Aorta (tissue), 5 donors: ENCODE results near the gene C17orf58. TPM values are rescaled to one million over a fixed set of nuclear protein-coding genes. Genes with fewer than 3 reads are reported as not detected.
"Not testable (repeated sequence)": the region's sequence is repeated elsewhere in the genome, so short reads cannot be mapped to it uniquely, and the experiment has no call there.

Experiments used
- ATAC-seq: fragments of 200-7000 bp; cut with Tn5 transposase; one replicate; pipeline ENCODE4 v1.9.1; 2022; ENCODE audit warnings: moderate library complexity; ENCODE audit not compliant: low FRiP score
- DNase-seq, 2 donors: peaks; one replicate each; pipeline ENCODE4 v3.0.0-alpha.2; 2020
- H3K27ac ChIP-seq, 2 donors: one replicate each; pipeline ENCODE4 v1.5.1; 2013; ENCODE audit warnings: low read length in 2 of 2, mild to moderate bottlenecking in 2 of 2, moderate library complexity in 2 of 2, control low read depth in 1 of 2, inconsistent platforms in 1 of 2, low read depth in 1 of 2
- H3K27me3 ChIP-seq, 2 donors: one replicate each; pipeline ENCODE4 v1.6.1; 2013; ENCODE audit warnings: control low read depth in 1 of 2, low read length in 1 of 2, mild to moderate bottlenecking in 1 of 2, moderate library complexity in 1 of 2; ENCODE audit not compliant: insufficient read depth in 2 of 2, control insufficient read depth in 1 of 2
- H3K36me3 ChIP-seq, 2 donors: one replicate each; pipeline ENCODE4 v1.6.1; 2013; ENCODE audit warnings: control low read depth in 1 of 2, low read length in 1 of 2, mild to moderate bottlenecking in 1 of 2; ENCODE audit not compliant: insufficient read depth in 2 of 2, control insufficient read depth in 1 of 2
- H3K4me1 ChIP-seq, 2 donors: one replicate each; pipeline ENCODE4 v1.6.1; 2013; ENCODE audit warnings: low read length in 2 of 2, control low read depth in 1 of 2, mild to moderate bottlenecking in 1 of 2, moderate library complexity in 1 of 2; ENCODE audit not compliant: insufficient read depth in 2 of 2, control insufficient read depth in 1 of 2
- H3K4me3 ChIP-seq, 2 donors: one replicate each; pipeline ENCODE4 v1.5.1; 2013; ENCODE audit warnings: low read length in 2 of 2, control low read depth in 1 of 2, mild to moderate bottlenecking in 1 of 2
- H3K9me3 ChIP-seq: one replicate; pipeline ENCODE4 v1.6.1; 2013; ENCODE audit warnings: mild to moderate bottlenecking, low read length; ENCODE audit not compliant: control insufficient read depth
- WGBS, 2 donors: extraction: QIAGEN DNeasy Blood & Tissue Kit; methylation state at CpG; one replicate each; pipeline ENCODE4 v1.1.7; 2013; 5-methylcytosine and 5-hydroxymethylcytosine counted together
- intact Hi-C, 2 donors: fragments of 100-400 bp; cut with DNase I; formaldehyde crosslinking; loops; one replicate each; pipeline versions ENCODE4 v1.14.2 to v1.15.0; 2022
- long read RNA-seq, 2 donors: library from polyadenylated mRNA; unstranded; transcript quantifications; one replicate each; pipeline ENCODE4 v2.0.0, GENCODE V29; 2020 to 2021
- polyA plus RNA-seq, 2 donors: library from polyadenylated mRNA; stranded (reverse); fragments of 200-250 nt; gene quantifications; one replicate each; pipeline ENCODE4 v1.2.3, GENCODE V29; 2013
- total RNA-seq, 2 donors: library from RNA; stranded (reverse); fragmentation: NEBNext Ultra II Directional; extraction: Animal tissue kit (Norgen Biotek cat#: 25700); gene quantifications; one replicate each; pipeline ENCODE4 v1.2.1, GENCODE V29; 2021
- donor health status: healthy with polysubstance abuse.
- donor health status: Bipolar disorder and iron deficiency.
- donor health status: DM: no; HTN: no; CAD: no.
- donor health status: DM: no; HTN: no; CAD: no.
- donor health status: DM: yes; HTN: yes; CAD: no.

Gene C17orf58
- 10 to 100 TPM in 1 of 2 donors, 1 to 10 TPM in 1; 5.2 to 15.8 TPM for total RNA-seq
- 10 to 100 TPM in 1 of 2 donors, 1 to 10 TPM in 1; 9.1 to 20.5 TPM for polyA plus RNA-seq
- long read RNA-seq, donor 1, transcript C17orf58-202 (3 exons, 1,082 nt), result major isoform, 5 of 12 reads
- long read RNA-seq, donor 1, partial matches to known transcripts, result 3 of 12 reads
- long read RNA-seq, donor 1, other reads (novel, unspliced or antisense), result 2 of 12 reads
- long read RNA-seq, donor 2, transcript C17orf58-203 (2 exons, 1,654 nt), result minor isoform, 6 of 19 reads
- long read RNA-seq, donor 2, transcript C17orf58-204 (4 exons, 2,065 nt), result major isoform, 7 of 19 reads
- long read RNA-seq, donor 2, partial matches to known transcripts, result 3 of 19 reads
- long read RNA-seq, donor 2, other reads (novel, unspliced or antisense), result 2 of 19 reads

GRCh38 chr17:67996301-67997171 lies at the start of gene C17orf58:
Gene C17orf58, minus strand, starts transcription at chr17:67996469. Its CDS starts 271 bp downstream, at chr17:67996198.
- ATAC-seq, DNase-seq, H3K36me3 ChIP-seq, H3K27ac ChIP-seq, H3K27me3 ChIP-seq, intact Hi-C loops, H3K9me3 ChIP-seq, H3K4me1 ChIP-seq: not testable (repeated sequence)
- 30 to 34% methylated on average over 25 of the region's 25 CpGs for WGBS, 2 donors
- H3K4me3 ChIP-seq, result peak within 1 kb of the TSS; percentile 36 to 52

- no peak overlapping the region for H3K27ac ChIP-seq
- WGBS, 2 donors, result 11 to 12% methylated on average over 11 of the region's 11 CpGs
- H3K36me3 ChIP-seq, result no peaks in the 10 kb centered on the region
- H3K27me3 ChIP-seq, result no peaks in the 10 kb centered on the region
- ATAC-seq (no peak), DNase-seq (no peak)
- H3K4me1 ChIP-seq, result peaks cover 0 to 3% of the 10 kb centered on the region in 2 donors
- H3K9me3 ChIP-seq, result no peaks in the 10 kb centered on the region
- intact Hi-C loops, result loop anchor here in 1 of 2 donors (10.0 kb wide), 1 partner anchor 58 kb away; no protein-coding TSS in a partner anchor
- peak overlapping the region; percentile 74 to 77 for H3K4me3 ChIP-seq
Measured at GRCh38 chr17:68036304-68037147, 40.3 kb upstream of the C17orf58 start.

GRCh38 chr17:68035523-68036303 lies 39.4 kb upstream of the C17orf58 start, which contains the start of gene KPNA2:
Gene KPNA2, plus strand, starts transcription at chr17:68035735. Its CDS starts 1,398 bp downstream, at chr17:68037133.
- ATAC-seq, result peak; percentile 97
- DNase-seq, result peak; percentile 96 to 97
- intact Hi-C loops, result loop anchor here (1.0 to 10.0 kb wide), 3 partner anchors 15 to 59 kb away; no protein-coding TSS in a partner anchor
- no peaks in the 10 kb centered on the region for H3K27me3 ChIP-seq
- H3K4me1 ChIP-seq, result peaks cover 0 to 3% of the 10 kb centered on the region in 2 donors
- peak within 1 kb of the TSS; percentile 74 to 77 for H3K4me3 ChIP-seq
- H3K27ac ChIP-seq, result peak within 1 kb of the TSS in 1 of 2 donors; percentile 13
- 0 to 1% methylated on average over 66 to 71 of the region's 72 CpGs for WGBS, 2 donors
- H3K36me3 ChIP-seq, result no peaks in the 10 kb centered on the region
- H3K9me3 ChIP-seq, result no peaks in the 10 kb centered on the region

GRCh38 chr17:68035131-68035522 lies 38.9 kb upstream of the C17orf58 start:
- no peaks in the 10 kb centered on the region for H3K27me3 ChIP-seq
- intact Hi-C loops, result loop anchor here (1.0 to 10.0 kb wide), 3 partner anchors 14 to 60 kb away; no protein-coding TSS in a partner anchor
- DNase-seq, result peak; percentile 96 to 97
- WGBS, 2 donors, result 1% methylated on average over 17 to 24 of the region's 27 CpGs
- H3K4me3 ChIP-seq, result peak overlapping the region; percentile 34 to 60
- H3K9me3 ChIP-seq, result no peaks in the 10 kb centered on the region
- peaks cover 0 to 3% of the 10 kb centered on the region in 2 donors for H3K4me1 ChIP-seq
- no peaks in the 10 kb centered on the region for H3K36me3 ChIP-seq
- peak; percentile 95 for ATAC-seq
- no peak overlapping the region for H3K27ac ChIP-seq

GRCh38 chr17:68034452-68034776 lies 38.1 kb upstream of the C17orf58 start:
- ATAC-seq (no peak), DNase-seq (no peak)
- 28 to 32% methylated on average over 1 of the region's 1 CpG for WGBS, 2 donors
- H3K4me1 ChIP-seq, result peaks cover 0 to 3% of the 10 kb centered on the region in 2 donors
- H3K27me3 ChIP-seq, result no peaks in the 10 kb centered on the region
- no peaks in the 10 kb centered on the region for H3K36me3 ChIP-seq
- intact Hi-C loops, result loop anchor here in 1 of 2 donors (2.0 to 10.0 kb wide), 2 partner anchors 14 to 60 kb away; no protein-coding TSS in a partner anchor
- no peak overlapping the region for H3K27ac ChIP-seq
- no peaks in the 10 kb centered on the region for H3K9me3 ChIP-seq
- H3K4me3 ChIP-seq, result no peak overlapping the region

GRCh38 chr17:68033636-68034451 lies 37.6 kb upstream of the C17orf58 start:
- H3K27ac ChIP-seq, result no peak overlapping the region
- DNase-seq (peak in 1 of 2 donors; percentile 15), ATAC-seq (no peak)
- WGBS, 2 donors, result 69 to 74% methylated on average over 7 of the region's 7 CpGs
- no peaks in the 10 kb centered on the region for H3K27me3 ChIP-seq
- H3K4me3 ChIP-seq, result no peak overlapping the region
- H3K36me3 ChIP-seq, result no peaks in the 10 kb centered on the region
- peaks cover 0 to 3% of the 10 kb centered on the region in 2 donors for H3K4me1 ChIP-seq
- no peaks in the 10 kb centered on the region for H3K9me3 ChIP-seq
- intact Hi-C loops, result loop anchor here in 1 of 2 donors (2.0 to 10.0 kb wide), 2 partner anchors 13 to 61 kb away; no protein-coding TSS in a partner anchor
